Naive thymus-derived CD4-positive, alpha-beta T cell (primary cell): ENCODE data around the gene SYT1. TPM values are rescaled to one million over a fixed set of nuclear protein-coding genes. Genes with fewer than 3 reads are reported as not detected.

Experiments used
- ATAC-seq: fragments of 150-1000 bp; cut with Tn5 transposase; 2 replicates; pipeline ENCODE4 v1.10.0; 2021; ENCODE audit warnings: mild to moderate bottlenecking, moderate library complexity
- CTCF ChIA-PET: fragments of 350-600 bp; sonication (Branson Sonifier 250); formaldehyde crosslinking; loops from one replicate; lab custom pipeline; 2021; ENCODE audit warnings: antibody characterized with exemption; lab: Charles Lee
- POLR2A ChIA-PET: fragments of 350-600 bp; sonication (Branson Sonifier 250); formaldehyde crosslinking; loops from one replicate; lab custom pipeline; 2021; ENCODE audit warnings: antibody characterized with exemption, inconsistent platforms; lab: Charles Lee
- DNase-seq, 9 donors: peaks; one replicate each; pipeline versions ENCODE4 v3.0.0 to v3.0.0-alpha.2; 2020 to 2022; ENCODE audit warnings: mixed read lengths in 1 of 9
- H3K27ac ChIP-seq: one replicate; pipeline ENCODE4 v1.7.0; 2013; ENCODE audit warnings: mild to moderate bottlenecking, low read depth, low read length, moderate library complexity
- H3K27me3 ChIP-seq, 2 donors: one replicate each; pipeline ENCODE4 v1.7.0; 2013; ENCODE audit warnings: low read length in 2 of 2, mild to moderate bottlenecking in 2 of 2, moderate library complexity in 2 of 2; ENCODE audit not compliant: control insufficient read depth in 2 of 2, insufficient read depth in 2 of 2
- H3K36me3 ChIP-seq, 3 experiments: 1 replicate in 2 of 3; 2 replicates in 1 of 3; pipeline ENCODE4 v1.7.0; 2013; ENCODE audit warnings: low read length in 3 of 3, mild to moderate bottlenecking in 3 of 3, moderate library complexity in 1 of 3; ENCODE audit not compliant: insufficient read depth in 3 of 3, control insufficient read depth in 2 of 3
- H3K4me1 ChIP-seq, 2 donors: one replicate each; pipeline ENCODE4 v1.7.0; 2013; ENCODE audit warnings: low read length in 2 of 2, mild to moderate bottlenecking in 2 of 2, moderate library complexity in 1 of 2; ENCODE audit not compliant: control insufficient read depth in 2 of 2, insufficient read depth in 2 of 2
- H3K4me3 ChIP-seq: 2 replicates; pipeline ENCODE4 v1.7.0; 2013; ENCODE audit warnings: mild to moderate bottlenecking, low read length
- H3K9me3 ChIP-seq, 3 experiments: 1 replicate in 2 of 3; 2 replicates in 1 of 3; pipeline ENCODE4 v1.7.0; 2013; ENCODE audit warnings: low read length in 3 of 3; ENCODE audit not compliant: control insufficient read depth in 2 of 3
- H3K27ac Mint-ChIP-seq, 9 donors: one replicate each; pipeline ENCODE4 v1.8.0; 2020 to 2022; ENCODE audit warnings: mixed read lengths in 9 of 9, mild to moderate bottlenecking in 8 of 9, moderate library complexity in 5 of 9, inconsistent platforms in 2 of 9
- H3K27me3 Mint-ChIP-seq, 5 donors: one replicate each; pipeline ENCODE4 v1.8.0; 2021 to 2022; ENCODE audit warnings: mixed read lengths in 5 of 5, mild to moderate bottlenecking in 1 of 5
- H3K36me3 Mint-ChIP-seq, 5 donors: one replicate each; pipeline ENCODE4 v1.8.0; 2020 to 2022; ENCODE audit warnings: mixed read lengths in 5 of 5, mild to moderate bottlenecking in 3 of 5, inconsistent platforms in 1 of 5
- H3K4me1 Mint-ChIP-seq, 7 donors: one replicate each; pipeline ENCODE4 v1.8.0; 2020 to 2022; ENCODE audit warnings: mixed read lengths in 7 of 7, mild to moderate bottlenecking in 3 of 7, inconsistent platforms in 1 of 7
- H3K4me3 Mint-ChIP-seq, 10 donors: one replicate each; pipeline ENCODE4 v1.8.0; 2020 to 2022; ENCODE audit warnings: mild to moderate bottlenecking in 10 of 10, mixed read lengths in 10 of 10, moderate library complexity in 6 of 10, inconsistent platforms in 2 of 10
- H3K9me3 Mint-ChIP-seq, 11 donors: one replicate each; pipeline ENCODE4 v1.8.0; 2020 to 2022; ENCODE audit warnings: mixed read lengths in 11 of 11, mild to moderate bottlenecking in 4 of 11, inconsistent platforms in 1 of 11, moderate library complexity in 1 of 11
- intact Hi-C, 2 donors: fragments of 100-400 bp; cut with micrococcal nuclease; formaldehyde crosslinking; loops; one replicate each; pipeline ENCODE4 v1.15.1; 2023
- polyA plus RNA-seq, 2 donors: library from polyadenylated mRNA; unstranded; fragments of 300-500 nt; fragmentation: Illumina TruSeq; gene quantifications; one replicate each; pipeline ENCODE4 v1.2.3, GENCODE V29; 2021
- total RNA-seq, 6 experiments: library from RNA in 5 of 6; stranded (reverse) in 5 of 6; gene quantifications; 1 replicate in 5 of 6; 2 replicates in 1 of 6; pipeline ENCODE4 v1.2.3 and lab custom pipeline; 2021 to 2026

The SYT1 gene
- total and polyA plus RNA-seq, 7 experiments from 2014 or later: 0.98 TPM; not detected in 6

DNA sequence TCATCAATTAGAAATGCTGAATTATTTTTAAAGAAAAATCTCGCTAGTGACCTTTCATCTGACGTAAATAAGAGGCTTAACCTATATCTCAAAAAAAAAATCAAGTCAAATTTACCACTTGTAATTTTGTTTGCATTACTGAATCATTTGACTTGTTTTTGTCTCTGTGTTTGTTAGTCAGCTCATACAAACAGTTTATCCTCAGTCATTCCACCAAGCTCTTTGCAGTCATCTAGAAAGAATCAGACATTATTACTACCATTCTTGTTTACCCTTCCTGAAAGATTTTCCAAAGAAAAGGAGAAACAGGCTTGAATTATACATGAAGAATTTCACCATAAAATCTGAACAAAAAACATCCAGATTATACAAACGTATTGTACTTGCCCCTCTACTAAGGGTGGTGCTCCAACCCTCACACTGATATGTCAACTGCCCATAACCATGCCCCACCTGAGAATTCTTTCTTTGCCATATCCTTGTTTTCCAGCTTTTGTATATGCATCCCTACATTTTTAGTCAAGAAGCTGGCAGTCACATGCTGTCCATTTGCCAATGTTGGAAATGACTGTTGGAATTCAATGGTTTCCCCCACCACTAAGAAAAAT lies 569.0 kb downstream of the SYT1 start:
- H3K4me3 ChIP-seq: no peak overlapping the region
- no peaks in the 10 kb centered on the region for H3K36me3 Mint-ChIP-seq
- ATAC-seq (no peak), DNase-seq (no peak)
- ChIA-PET POLR2A (no interaction called here), CTCF (no interaction called here)
- no peaks in the 10 kb centered on the region for H3K4me1 Mint-ChIP-seq
- no peaks in the 10 kb centered on the region for H3K36me3 ChIP-seq
- no peak overlapping the region for H3K27ac ChIP-seq
- no peaks in the 10 kb centered on the region for H3K4me1 ChIP-seq
- no peaks in the 10 kb centered on the region for H3K9me3 ChIP-seq
- intact Hi-C loops: no loop called here
- H3K27ac Mint-ChIP-seq: no peak overlapping the region
- peaks cover 0 to 7% (median 0%) of the 10 kb centered on the region in 11 donors for H3K9me3 Mint-ChIP-seq
- peaks cover 0 to 6% (median 0%) of the 10 kb centered on the region in 5 donors for H3K27me3 Mint-ChIP-seq
- no peak overlapping the region for H3K4me3 Mint-ChIP-seq
- no peaks in the 10 kb centered on the region for H3K27me3 ChIP-seq

DNA sequence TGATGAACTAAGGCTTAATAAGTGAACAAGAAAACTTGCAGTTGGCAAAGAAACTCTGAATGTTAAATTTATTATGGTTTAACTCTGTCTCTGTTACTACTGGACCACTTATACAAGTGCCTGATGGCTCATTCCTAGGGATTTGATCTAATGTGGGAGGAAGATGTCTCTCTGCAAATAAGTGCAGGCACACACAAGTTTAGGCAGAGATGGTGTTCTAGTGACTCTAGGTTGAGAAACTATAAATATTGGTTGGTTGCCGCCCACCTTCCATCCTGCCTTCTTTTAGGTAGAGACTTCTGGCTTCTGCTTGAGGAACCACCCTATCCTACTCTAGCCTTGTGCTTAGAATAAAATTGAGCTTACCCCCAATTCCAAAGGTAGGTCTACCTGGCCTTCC lies 570.0 kb downstream of the SYT1 start:
- H3K36me3 ChIP-seq: no peaks in the 10 kb centered on the region
- intact Hi-C loops: no loop called here
- Mint-ChIP-seq H3K4me1 (no peaks in the 10 kb centered on the region), H3K4me3 (no peak overlapping the region), H3K27me3 (peaks cover 0 to 6% (median 0%) of the 10 kb centered on the region in 5 donors), H3K36me3 (no peaks in the 10 kb centered on the region), H3K9me3 (peaks cover 0 to 7% (median 0%) of the 10 kb centered on the region in 11 donors), H3K27ac (no peak overlapping the region)
- no peaks in the 10 kb centered on the region for H3K27me3 ChIP-seq
- no peak overlapping the region for H3K4me3 ChIP-seq
- DNase-seq (no peak), ATAC-seq (no peak)
- no peaks in the 10 kb centered on the region for H3K4me1 ChIP-seq
- H3K9me3 ChIP-seq: no peaks in the 10 kb centered on the region
- POLR2A ChIA-PET: no interaction called here
- no peak overlapping the region for H3K27ac ChIP-seq
- CTCF ChIA-PET: no interaction called here

DNA sequence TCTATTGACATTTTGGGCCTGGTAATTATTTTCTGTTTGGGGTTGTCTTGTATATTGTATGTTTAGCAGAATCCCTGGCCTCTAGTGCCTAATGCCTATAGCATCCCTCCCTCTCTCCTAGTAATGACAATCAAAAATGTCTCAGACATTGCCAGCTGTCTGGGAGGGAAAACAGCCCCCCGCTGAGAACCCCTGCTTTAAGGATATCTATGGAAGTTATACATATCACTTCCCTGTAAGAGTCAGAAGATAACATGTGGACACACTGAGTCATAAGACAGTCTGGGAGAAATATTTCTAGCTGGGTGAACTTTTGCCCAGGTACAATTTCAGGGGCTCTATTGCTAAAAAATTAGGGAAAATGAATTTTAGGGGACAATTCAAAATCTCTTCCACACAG lies 571.2 kb downstream of the SYT1 start:
- no peaks in the 10 kb centered on the region for H3K36me3 Mint-ChIP-seq

GRCh38 chr12:79438480-79439174 lies 574.1 kb downstream of the SYT1 start:
- no peak overlapping the region for H3K27ac Mint-ChIP-seq
- peaks cover 0 to 13% (median 0%) of the 10 kb centered on the region in 11 donors for H3K9me3 Mint-ChIP-seq
- peaks cover 0 to 5% (median 0%) of the 10 kb centered on the region in 5 donors for H3K27me3 Mint-ChIP-seq
- H3K4me3 Mint-ChIP-seq: no peak overlapping the region
- no peak for DNase-seq
- intact Hi-C loops: no loop called here
- no peak for ATAC-seq
- Histone ChIP-seq H3K4me1 (no peaks in the 10 kb centered on the region), H3K36me3 (no peaks in the 10 kb centered on the region), H3K27me3 (no peaks in the 10 kb centered on the region), H3K4me3 (no peak overlapping the region), H3K27ac (no peak overlapping the region), H3K9me3 (no peaks in the 10 kb centered on the region)
- POLR2A ChIA-PET: no interaction called here
- CTCF ChIA-PET: no interaction called here
- no peaks in the 10 kb centered on the region for H3K36me3 Mint-ChIP-seq
- no peaks in the 10 kb centered on the region for H3K4me1 Mint-ChIP-seq

More for the DNA sequence above, 571.2 kb downstream of the SYT1 start:
- intact Hi-C loops: no loop called here
- Histone ChIP-seq H3K4me3 (no peak overlapping the region), H3K27me3 (no peaks in the 10 kb centered on the region), H3K36me3 (no peaks in the 10 kb centered on the region), H3K9me3 (no peaks in the 10 kb centered on the region), H3K27ac (no peak overlapping the region), H3K4me1 (no peaks in the 10 kb centered on the region)
- DNase-seq (no peak), ATAC-seq (no peak)
- Mint-ChIP-seq H3K4me3 (no peak overlapping the region), H3K9me3 (peaks cover 0 to 7% (median 0%) of the 10 kb centered on the region in 11 donors), H3K27me3 (peaks cover 0 to 6% (median 0%) of the 10 kb centered on the region in 5 donors), H3K27ac (no peak overlapping the region), H3K4me1 (no peaks in the 10 kb centered on the region)
- ChIA-PET POLR2A (no interaction called here), CTCF (no interaction called here)

- Histone ChIP-seq H3K27ac (no peak overlapping the region), H3K4me1 (no peaks in the 10 kb centered on the region), H3K36me3 (no peaks in the 10 kb centered on the region), H3K9me3 (no peaks in the 10 kb centered on the region), H3K4me3 (no peak overlapping the region), H3K27me3 (no peaks in the 10 kb centered on the region)
- Mint-ChIP-seq H3K27ac (no peak overlapping the region), H3K4me3 (no peak overlapping the region), H3K36me3 (no peaks in the 10 kb centered on the region), H3K27me3 (peaks cover 0 to 5% (median 0%) of the 10 kb centered on the region in 5 donors), H3K4me1 (no peaks in the 10 kb centered on the region), H3K9me3 (peaks cover 0 to 13% (median 0%) of the 10 kb centered on the region in 11 donors)
- no peak for DNase-seq
- ChIA-PET CTCF (no interaction called here), POLR2A (no interaction called here)
- intact Hi-C loops: no loop called here
- ATAC-seq: no peak
Measured at GRCh38 chr12:79439175-79439825, 574.7 kb downstream of the SYT1 start.

- DNase-seq (no peak), ATAC-seq (no peak)
- H3K27me3 ChIP-seq: no peaks in the 10 kb centered on the region
- POLR2A ChIA-PET: no interaction called here
- CTCF ChIA-PET: no interaction called here
- intact Hi-C loops: no loop called here
- no peaks in the 10 kb centered on the region for H3K9me3 ChIP-seq
- H3K4me1 ChIP-seq: no peaks in the 10 kb centered on the region
- no peaks in the 10 kb centered on the region for H3K36me3 ChIP-seq
- H3K27ac ChIP-seq: no peak overlapping the region
- Mint-ChIP-seq H3K9me3 (peaks cover 0 to 6% (median 0%) of the 10 kb centered on the region in 11 donors), H3K27ac (no peak overlapping the region), H3K36me3 (no peaks in the 10 kb centered on the region), H3K4me3 (no peak overlapping the region), H3K4me1 (no peaks in the 10 kb centered on the region), H3K27me3 (peaks cover 0 to 5% (median 0%) of the 10 kb centered on the region in 5 donors)
- H3K4me3 ChIP-seq: no peak overlapping the region
Measured at GRCh38 chr12:79441534-79441933, 577.0 kb downstream of the SYT1 start.
